Right lobe of liver (tissue), 4 donors: ENCODE data around the gene TBL2.

Experiments
- CTCF ChIP-seq, 4 donors: fragments of 200-600 bp in 3 of 4; fragments of 450-650 bp in 1 of 4; IDR thresholded peaks; one replicate each; pipeline versions ENCODE4 v1.5.1 to v1.8.0; 2016 to 2022; ENCODE audit warnings: antibody characterized with exemption in 4 of 4, mild to moderate bottlenecking in 2 of 4
- POLR2A ChIP-seq: fragments of 450-650 bp; IDR thresholded peaks from one replicate; pipeline ENCODE4 v1.6.1; 2017; ENCODE audit warnings: antibody characterized with exemption, mild to moderate bottlenecking
- donor health status: DM: no; HTN: no; CAD: no.
- donor health status: DM: no; HTN: no; CAD: no.
- donor health status: DM: no; HTN: yes; CAD: no.

GRCh38 chr7:73621168-73622063 lies 43.0 kb upstream of the TBL2 start:
- TF ChIP-seq CTCF (IDR thresholded peaks at IDR 0.05) (no peak), POLR2A (no peak)
